Effector memory CD8-positive, alpha-beta T cell (primary cell): ENCODE results near the gene RNF7.
"Not testable (repeated sequence)": the region's sequence is repeated elsewhere in the genome, so short reads cannot be mapped to it uniquely, and the experiment has no call there.

Experiments
- ATAC-seq: fragments of 150-1000 bp; cut with Tn5 transposase; replicated peaks from 2 replicates; pipeline ENCODE4 v1.10.0; 2021; ENCODE audit warnings: mild to moderate bottlenecking, moderate library complexity
- DNase-seq, 3 experiments: peaks; one replicate each; pipeline ENCODE4 v3.0.0; 2021
- H3K27ac Mint-ChIP-seq, 2 donors: one replicate each; pipeline ENCODE4 v1.8.0; 2022; ENCODE audit warnings: mild to moderate bottlenecking in 2 of 2, mixed read lengths in 2 of 2, moderate library complexity in 2 of 2
- H3K27me3 Mint-ChIP-seq, 2 donors: one replicate each; pipeline ENCODE4 v1.8.0; 2022; ENCODE audit warnings: mixed read lengths in 2 of 2
- H3K36me3 Mint-ChIP-seq: one replicate; pipeline ENCODE4 v1.8.0; 2022; ENCODE audit warnings: mild to moderate bottlenecking, moderate library complexity, mixed read lengths; ENCODE audit not compliant: insufficient read depth
- H3K4me1 Mint-ChIP-seq, 2 donors: one replicate each; pipeline ENCODE4 v1.8.0; 2022; ENCODE audit warnings: low read depth in 2 of 2, mixed read lengths in 2 of 2
- H3K4me3 Mint-ChIP-seq, 2 donors: one replicate each; pipeline ENCODE4 v1.8.0; 2022; ENCODE audit warnings: mild to moderate bottlenecking in 2 of 2, mixed read lengths in 2 of 2, moderate library complexity in 2 of 2
- H3K9me3 Mint-ChIP-seq, 2 donors: one replicate each; pipeline ENCODE4 v1.8.0; 2022; ENCODE audit warnings: mixed read lengths in 2 of 2

The RNF7 gene

GRCh38 chr3:141740349-141740748 lies 2.3 kb downstream of the RNF7 start:
- H3K4me1 Mint-ChIP-seq: peaks cover 21 to 38% of the 10 kb centered on the region in 2 donors
- DNase-seq: no peak
- H3K27me3 Mint-ChIP-seq: no peaks in the 10 kb centered on the region
- peaks cover 51% of the 10 kb centered on the region for H3K36me3 Mint-ChIP-seq
- H3K9me3 Mint-ChIP-seq: no peaks in the 10 kb centered on the region
- no peak for ATAC-seq
- peak overlapping the region; percentile 20 to 98 for H3K27ac Mint-ChIP-seq
- peak overlapping the region; percentile 98 for H3K4me3 Mint-ChIP-seq

- ATAC-seq: no peak
- no peak for DNase-seq
- H3K36me3 Mint-ChIP-seq: peaks cover 74% of the 10 kb centered on the region
- H3K27ac Mint-ChIP-seq: no peak overlapping the region
- no peaks in the 10 kb centered on the region for H3K9me3 Mint-ChIP-seq
- H3K4me3 Mint-ChIP-seq: peak overlapping the region in 1 of 2 donors; percentile 45
- no peaks in the 10 kb centered on the region for H3K27me3 Mint-ChIP-seq
- H3K4me1 Mint-ChIP-seq: peaks cover 19 to 38% of the 10 kb centered on the region in 2 donors
Observed at GRCh38 chr3:141743305-141743704, 5.2 kb downstream of the RNF7 start.

- ATAC-seq (no peak), DNase-seq (no peak)
- Mint-ChIP-seq H3K27ac (no peak overlapping the region), H3K9me3 (no peaks in the 10 kb centered on the region), H3K4me1 (peaks cover 7 to 12% of the 10 kb centered on the region in 2 donors), H3K36me3 (peaks cover 72% of the 10 kb centered on the region), H3K27me3 (no peaks in the 10 kb centered on the region), H3K4me3 (no peak overlapping the region)
Observed at GRCh38 chr3:141746962-141747361, 8.9 kb downstream of the RNF7 start.

- Mint-ChIP-seq H3K4me1 (no peaks in the 10 kb centered on the region), H3K9me3 (no peaks in the 10 kb centered on the region), H3K4me3 (no peak overlapping the region), H3K36me3 (peaks cover 20% of the 10 kb centered on the region), H3K27me3 (no peaks in the 10 kb centered on the region), H3K27ac (peak overlapping the region in 1 of 2 donors; percentile 31)
- no peak for DNase-seq
- ATAC-seq: no peak
Observed at GRCh38 chr3:141753399-141753798, 15.3 kb downstream of the RNF7 start.

GRCh38 chr3:141754032-141754431 lies 15.9 kb downstream of the RNF7 start:
- H3K27me3 Mint-ChIP-seq: no peaks in the 10 kb centered on the region
- H3K4me1 Mint-ChIP-seq: no peaks in the 10 kb centered on the region
- ATAC-seq (no peak), DNase-seq (no peak)
- H3K4me3 Mint-ChIP-seq: no peak overlapping the region
- H3K27ac Mint-ChIP-seq: peak overlapping the region in 1 of 2 donors; percentile 31
- H3K36me3 Mint-ChIP-seq: peaks cover 16% of the 10 kb centered on the region
- no peaks in the 10 kb centered on the region for H3K9me3 Mint-ChIP-seq

GRCh38 chr3:141762552-141762951 lies 24.5 kb downstream of the RNF7 start:
- H3K36me3 Mint-ChIP-seq, H3K4me1 Mint-ChIP-seq, H3K4me3 Mint-ChIP-seq, DNase-seq, H3K9me3 Mint-ChIP-seq, ATAC-seq, H3K27ac Mint-ChIP-seq, H3K27me3 Mint-ChIP-seq: not testable (repeated sequence)

- H3K9me3 Mint-ChIP-seq: no peaks in the 10 kb centered on the region
Observed at GRCh38 chr3:141763088-141763750, 25.1 kb downstream of the RNF7 start, which contains the start of gene GRK7. Gene GRK7, plus strand, starts transcription at chr3:141763408. Its CDS starts 14,877 bp downstream, at chr3:141778285.

GRCh38 chr3:141764045-141764444 lies 25.9 kb downstream of the RNF7 start:
- H3K36me3 Mint-ChIP-seq: no peaks in the 10 kb centered on the region
- H3K9me3 Mint-ChIP-seq: no peaks in the 10 kb centered on the region
- no peak overlapping the region for H3K4me3 Mint-ChIP-seq
- no peak for DNase-seq
- no peaks in the 10 kb centered on the region for H3K4me1 Mint-ChIP-seq
- ATAC-seq: no peak
- H3K27me3 Mint-ChIP-seq: no peaks in the 10 kb centered on the region
- no peak overlapping the region for H3K27ac Mint-ChIP-seq

More at GRCh38 chr3:141763088-141763750, 25.1 kb downstream of the RNF7 start, which contains the start of gene GRK7:
- no peaks in the 10 kb centered on the region for H3K27me3 Mint-ChIP-seq
- no peak for DNase-seq
- no peaks in the 10 kb centered on the region for H3K4me1 Mint-ChIP-seq
- no peak for ATAC-seq
- no peak within 1 kb of the TSS for H3K4me3 Mint-ChIP-seq
- H3K27ac Mint-ChIP-seq: no peak within 1 kb of the TSS
- H3K36me3 Mint-ChIP-seq: no peaks in the 10 kb centered on the region

- Mint-ChIP-seq H3K36me3 (no peaks in the 10 kb centered on the region), H3K4me3 (no peak overlapping the region), H3K27me3 (no peaks in the 10 kb centered on the region), H3K27ac (no peak overlapping the region), H3K9me3 (no peaks in the 10 kb centered on the region), H3K4me1 (no peaks in the 10 kb centered on the region)
- no peak for ATAC-seq
- DNase-seq: no peak
Observed at GRCh38 chr3:141764465-141764864, 26.4 kb downstream of the RNF7 start.

- no peaks in the 10 kb centered on the region for H3K27me3 Mint-ChIP-seq
- no peak overlapping the region for H3K4me3 Mint-ChIP-seq
Observed at GRCh38 chr3:141764986-141765385, 26.9 kb downstream of the RNF7 start.

GRCh38 chr3:141767066-141767465 lies 29.0 kb downstream of the RNF7 start:
- H3K27me3 Mint-ChIP-seq: no peaks in the 10 kb centered on the region
- H3K36me3 Mint-ChIP-seq: no peaks in the 10 kb centered on the region
- H3K27ac Mint-ChIP-seq: no peak overlapping the region
- no peaks in the 10 kb centered on the region for H3K9me3 Mint-ChIP-seq
- ATAC-seq: no peak
- no peak for DNase-seq
- H3K4me1 Mint-ChIP-seq: no peaks in the 10 kb centered on the region
- H3K4me3 Mint-ChIP-seq: no peak overlapping the region

More at GRCh38 chr3:141764986-141765385, 26.9 kb downstream of the RNF7 start:
- DNase-seq (no peak), ATAC-seq (no peak)
- no peak overlapping the region for H3K27ac Mint-ChIP-seq
- no peaks in the 10 kb centered on the region for H3K4me1 Mint-ChIP-seq
- H3K36me3 Mint-ChIP-seq: no peaks in the 10 kb centered on the region
- H3K9me3 Mint-ChIP-seq: no peaks in the 10 kb centered on the region

- Mint-ChIP-seq H3K36me3 (no peaks in the 10 kb centered on the region), H3K27me3 (no peaks in the 10 kb centered on the region), H3K9me3 (no peaks in the 10 kb centered on the region), H3K4me3 (no peak overlapping the region), H3K27ac (no peak overlapping the region), H3K4me1 (no peaks in the 10 kb centered on the region)
- ATAC-seq (no peak), DNase-seq (no peak)
Observed at GRCh38 chr3:141769221-141769894, 31.3 kb downstream of the RNF7 start.

- DNase-seq (no peak), ATAC-seq (no peak)
- Mint-ChIP-seq H3K4me3 (no peak overlapping the region), H3K4me1 (no peaks in the 10 kb centered on the region), H3K27me3 (no peaks in the 10 kb centered on the region), H3K27ac (no peak overlapping the region), H3K9me3 (no peaks in the 10 kb centered on the region), H3K36me3 (no peaks in the 10 kb centered on the region)
Observed at GRCh38 chr3:141773676-141774075, 35.6 kb downstream of the RNF7 start.

- DNase-seq (no peak), ATAC-seq (no peak)
- Mint-ChIP-seq H3K27ac (no peak overlapping the region), H3K27me3 (peaks cover 8 to 9% of the 10 kb centered on the region in 2 donors), H3K4me3 (no peak overlapping the region), H3K4me1 (no peaks in the 10 kb centered on the region), H3K36me3 (no peaks in the 10 kb centered on the region), H3K9me3 (no peaks in the 10 kb centered on the region)
Observed at GRCh38 chr3:141776376-141776775, 38.3 kb downstream of the RNF7 start.
